ENCODE data around the gene MIX23.

The MIX23 gene

DNA sequence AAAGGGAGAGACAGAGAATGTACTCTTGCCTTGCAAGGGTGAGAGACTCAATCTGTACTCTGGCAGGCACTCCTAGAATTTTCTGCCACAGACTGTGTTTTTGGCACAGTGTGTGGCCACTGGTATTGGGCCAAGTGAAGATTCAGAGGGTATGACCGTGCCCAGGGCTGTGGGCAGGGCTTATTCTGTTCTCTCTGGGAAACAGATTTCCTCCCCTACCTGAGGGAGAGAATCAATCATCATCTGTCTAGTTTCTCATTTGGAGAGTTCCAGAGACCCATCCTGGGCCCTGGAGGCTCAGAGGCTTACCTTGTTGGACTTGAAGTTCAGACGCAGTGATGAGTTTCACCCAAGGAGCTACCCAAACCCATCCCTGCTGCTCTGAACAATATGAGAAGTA, 29.8 kb downstream of the MIX23 start:
- TF ChIP-seq POLR2A (IDR thresholded peaks at IDR 0.05; ENCODE audit: low read length), result no peak
- no peak for TF ChIP-seq GATA1 (IDR thresholded peaks at IDR 0.05; ENCODE audit: low read depth, low read length)
- DNase-seq, result no peak

DNA sequence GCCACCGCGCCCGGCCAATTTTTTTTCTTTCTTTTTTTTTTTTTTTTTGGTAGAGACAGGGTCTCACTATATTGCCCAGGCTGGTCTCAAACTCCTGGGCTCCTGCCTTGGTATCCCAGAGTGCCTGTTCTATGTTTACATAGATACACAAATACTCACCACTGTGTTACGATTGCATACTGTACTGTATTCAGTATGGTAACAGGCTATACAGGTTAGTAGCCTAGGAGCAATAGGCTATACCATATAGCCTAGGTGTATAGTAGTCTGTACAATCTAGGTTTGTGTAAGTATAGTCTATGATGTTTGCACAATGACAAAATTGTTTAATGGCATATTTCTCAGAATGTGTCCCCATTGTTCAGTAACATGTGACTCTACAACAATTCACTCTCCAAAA, 31.4 kb downstream of the MIX23 start:
- DNase-seq, result no peak
- no peak for TF ChIP-seq GATA1 (IDR thresholded peaks at IDR 0.05; ENCODE audit: low read depth, low read length)
- TF ChIP-seq POLR2A (IDR thresholded peaks at IDR 0.05; ENCODE audit: low read length), result no peak

DNA sequence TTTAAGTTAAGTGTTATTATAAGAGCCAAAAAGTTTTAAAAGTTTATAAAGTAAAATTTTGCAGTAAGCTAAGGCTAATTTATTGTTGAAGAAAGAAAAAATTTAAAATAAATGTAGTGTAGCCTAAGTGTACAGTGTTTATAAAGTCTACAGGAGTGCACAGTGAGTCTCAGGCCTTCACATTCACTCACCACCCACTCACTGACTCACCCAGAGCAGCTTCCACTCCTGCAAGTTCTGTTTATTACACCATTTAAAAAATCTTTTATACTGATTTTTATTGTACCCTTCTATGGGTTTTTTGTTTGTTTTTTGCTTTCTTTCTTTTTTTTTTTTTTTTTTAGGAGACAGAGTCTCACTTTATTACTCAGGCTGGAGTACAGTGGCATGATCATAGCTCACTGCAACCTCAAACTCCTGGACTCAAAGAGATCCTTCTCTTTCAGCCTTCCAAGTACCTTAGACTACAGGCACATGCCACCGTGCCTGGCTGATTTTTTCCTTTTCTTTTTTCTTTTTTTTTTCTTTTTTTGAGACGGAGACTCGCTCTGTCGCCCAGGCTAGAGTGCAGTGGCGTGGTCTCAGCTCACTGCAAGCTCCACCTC, 32.1 kb downstream of the MIX23 start:
- DNase-seq, result no peak

DNA sequence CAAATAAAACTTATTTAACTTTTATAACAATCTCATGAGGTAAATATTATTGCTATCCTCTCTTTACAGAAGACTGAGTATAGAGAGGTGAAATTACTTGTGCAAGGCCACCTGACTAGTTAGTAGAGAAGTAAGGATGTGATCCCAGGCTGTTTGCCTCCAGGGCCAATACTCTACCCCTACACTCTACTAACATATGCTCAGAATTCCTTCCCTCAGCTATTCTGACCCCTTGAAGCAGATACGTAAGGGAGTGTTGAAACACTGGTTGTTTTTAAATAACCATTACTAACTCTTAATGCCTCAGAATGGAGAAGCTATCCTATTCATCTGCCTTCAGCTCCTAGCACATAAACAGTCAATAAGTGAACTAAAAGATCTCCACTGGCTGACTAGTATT, 33.9 kb downstream of the MIX23 start:
- DNase-seq, result no peak
- TF ChIP-seq POLR2A (IDR thresholded peaks at IDR 0.05; ENCODE audit: low read length), result no peak
- no peak for TF ChIP-seq GATA1 (IDR thresholded peaks at IDR 0.05; ENCODE audit: low read depth, low read length)

More for the DNA sequence above, 32.1 kb downstream of the MIX23 start:
- TF ChIP-seq GATA1 (IDR thresholded peaks at IDR 0.05; ENCODE audit: low read depth, low read length), result no peak
- no peak for TF ChIP-seq POLR2A (IDR thresholded peaks at IDR 0.05; ENCODE audit: low read length)

DNA sequence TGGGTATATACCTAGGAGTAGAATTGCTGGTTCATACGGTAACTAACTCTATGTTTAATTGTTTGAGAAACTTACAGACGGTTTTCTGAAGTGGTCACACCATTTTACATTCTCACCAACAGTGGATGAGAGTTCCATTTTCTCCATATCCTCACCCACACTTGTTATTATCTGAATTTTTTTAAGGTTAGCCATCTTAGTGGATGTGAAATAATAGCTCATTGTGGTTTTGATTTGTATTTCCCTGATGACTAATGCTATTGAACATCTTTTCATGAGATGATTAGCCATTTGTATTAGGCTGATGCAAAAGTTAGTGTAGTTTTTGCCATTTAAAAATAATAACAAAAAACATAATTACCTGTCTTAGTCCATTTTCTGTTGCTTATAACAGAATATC, 39.4 kb downstream of the MIX23 start:
- no peak for DNase-seq

DNA sequence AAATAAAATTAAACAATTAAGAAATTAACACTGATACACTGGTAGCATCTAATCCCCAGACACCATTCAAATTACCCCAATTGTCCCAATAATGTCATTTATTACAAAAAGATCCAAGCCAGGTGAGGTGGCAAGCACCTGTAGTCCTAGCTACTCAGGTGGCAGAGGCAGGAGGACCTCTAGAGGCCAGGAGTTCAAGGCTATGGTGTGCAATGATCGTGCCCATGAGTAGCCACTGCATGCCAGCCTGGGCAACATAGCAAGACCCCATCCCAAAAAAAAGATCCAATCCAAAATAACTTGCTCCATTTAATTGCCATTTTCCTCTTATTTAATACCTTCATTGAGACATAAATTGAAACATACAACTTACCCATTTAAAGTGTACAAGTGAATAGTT, 40.2 kb downstream of the MIX23 start:
- DNase-seq, result no peak
- no peak for TF ChIP-seq POLR2A (IDR thresholded peaks at IDR 0.05; ENCODE audit: low read length)
- no peak for TF ChIP-seq GATA1 (IDR thresholded peaks at IDR 0.05; ENCODE audit: low read depth, low read length)

More for the DNA sequence above, 39.4 kb downstream of the MIX23 start:
- TF ChIP-seq GATA1 (IDR thresholded peaks at IDR 0.05; ENCODE audit: low read depth, low read length) (no peak), POLR2A (IDR thresholded peaks at IDR 0.05; ENCODE audit: low read length) (no peak)

DNA sequence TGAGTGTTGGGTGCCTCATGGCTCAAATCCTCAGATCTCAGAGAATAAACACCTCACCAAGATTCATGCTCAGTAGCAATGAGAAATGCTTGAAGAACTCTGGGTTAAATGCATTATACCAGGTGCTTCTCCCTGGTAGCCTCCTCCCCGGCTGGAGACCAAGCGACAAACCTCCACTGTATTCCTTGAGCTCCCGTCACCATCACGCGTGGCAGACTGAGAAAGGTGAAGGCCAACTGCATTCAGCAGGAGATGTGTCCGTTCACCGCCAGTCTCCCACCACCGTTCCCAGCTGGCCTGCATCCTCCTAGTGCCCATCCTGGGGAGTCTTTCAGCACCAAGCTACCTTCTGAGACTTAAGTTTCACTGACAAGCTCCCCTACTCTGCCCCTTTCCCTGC, 50.5 kb downstream of the MIX23 start:
- TF ChIP-seq POLR2A (IDR thresholded peaks at IDR 0.05; ENCODE audit: low read length) (no peak), GATA1 (IDR thresholded peaks at IDR 0.05; ENCODE audit: low read depth, low read length) (no peak)
- no peak for DNase-seq

DNA sequence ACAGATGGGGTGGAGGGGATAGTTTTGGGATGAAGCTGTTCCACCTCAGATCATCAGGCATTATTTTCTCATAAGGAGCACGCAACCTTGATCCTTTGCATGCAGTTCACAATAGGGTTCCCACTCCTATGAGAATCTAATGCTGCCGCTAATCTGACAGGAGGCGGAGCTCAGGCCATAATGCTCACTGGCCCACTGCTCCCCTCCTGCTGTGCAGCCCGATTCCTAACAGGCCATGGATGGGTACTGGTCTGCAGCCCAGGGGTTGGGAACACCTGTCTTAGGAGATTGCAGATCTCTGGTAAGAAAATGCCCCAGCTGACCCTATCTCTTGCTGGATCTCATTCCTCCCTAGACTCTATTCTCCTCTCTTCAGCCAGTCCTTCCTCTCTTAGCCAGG, 51.1 kb downstream of the MIX23 start:
- TF ChIP-seq POLR2A (IDR thresholded peaks at IDR 0.05; ENCODE audit: low read length), result no peak
- TF ChIP-seq GATA1 (IDR thresholded peaks at IDR 0.05; ENCODE audit: low read depth, low read length), result no peak

DNA sequence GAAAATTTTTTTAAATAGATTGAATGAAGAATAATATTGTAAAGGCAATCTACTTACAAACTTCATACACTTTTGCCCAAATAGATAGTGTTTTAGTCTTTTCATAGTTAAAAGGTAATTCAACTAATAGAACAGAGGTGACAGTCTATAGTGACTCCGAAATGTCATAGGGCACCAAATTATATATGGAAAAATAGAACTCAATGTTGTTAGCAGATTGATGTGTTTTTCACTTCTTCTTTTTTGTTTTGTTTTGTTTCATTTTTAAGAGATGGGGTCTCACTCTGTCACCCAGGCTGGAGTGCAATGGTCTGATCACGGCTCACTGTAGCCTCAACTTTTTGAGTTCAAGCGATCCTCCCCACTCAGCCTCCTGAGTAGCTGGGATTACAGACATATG, 57.3 kb downstream of the MIX23 start:
- DNase-seq, result no peak
- TF ChIP-seq POLR2A (IDR thresholded peaks at IDR 0.05; ENCODE audit: low read length), result no peak
- no peak for TF ChIP-seq GATA1 (IDR thresholded peaks at IDR 0.05; ENCODE audit: low read depth, low read length)

More for the DNA sequence above, 51.1 kb downstream of the MIX23 start:
- no peak for DNase-seq

DNA sequence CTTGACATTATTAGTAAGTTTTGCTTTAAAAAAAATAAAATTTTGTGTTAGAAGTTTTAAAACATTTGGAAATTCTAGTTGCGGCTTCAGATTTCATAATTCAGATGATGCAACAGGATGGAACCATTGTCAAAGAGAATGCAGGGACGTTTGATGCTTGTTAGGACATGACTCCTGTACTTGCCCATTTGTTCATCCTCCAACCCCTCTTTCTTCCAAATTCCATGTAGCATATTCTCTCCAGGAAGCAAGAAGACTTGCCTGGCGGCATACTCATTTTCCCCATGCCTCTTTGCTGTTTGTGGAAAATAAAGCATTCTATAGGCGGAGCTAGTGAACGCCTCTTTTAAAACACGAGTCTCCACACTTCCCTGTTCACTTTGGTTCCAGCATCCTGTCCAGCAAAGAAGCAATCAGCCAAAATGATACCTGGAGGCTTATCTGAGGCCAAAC, 58.1 kb downstream of the MIX23 start, which contains the start of gene CSTA:
TSS of gene CSTA (plus strand) at position 378 of the 453 bp plus-strand sequence. CDS start at position 423, 45 bp downstream.
- no peak for DNase-seq

DNA sequence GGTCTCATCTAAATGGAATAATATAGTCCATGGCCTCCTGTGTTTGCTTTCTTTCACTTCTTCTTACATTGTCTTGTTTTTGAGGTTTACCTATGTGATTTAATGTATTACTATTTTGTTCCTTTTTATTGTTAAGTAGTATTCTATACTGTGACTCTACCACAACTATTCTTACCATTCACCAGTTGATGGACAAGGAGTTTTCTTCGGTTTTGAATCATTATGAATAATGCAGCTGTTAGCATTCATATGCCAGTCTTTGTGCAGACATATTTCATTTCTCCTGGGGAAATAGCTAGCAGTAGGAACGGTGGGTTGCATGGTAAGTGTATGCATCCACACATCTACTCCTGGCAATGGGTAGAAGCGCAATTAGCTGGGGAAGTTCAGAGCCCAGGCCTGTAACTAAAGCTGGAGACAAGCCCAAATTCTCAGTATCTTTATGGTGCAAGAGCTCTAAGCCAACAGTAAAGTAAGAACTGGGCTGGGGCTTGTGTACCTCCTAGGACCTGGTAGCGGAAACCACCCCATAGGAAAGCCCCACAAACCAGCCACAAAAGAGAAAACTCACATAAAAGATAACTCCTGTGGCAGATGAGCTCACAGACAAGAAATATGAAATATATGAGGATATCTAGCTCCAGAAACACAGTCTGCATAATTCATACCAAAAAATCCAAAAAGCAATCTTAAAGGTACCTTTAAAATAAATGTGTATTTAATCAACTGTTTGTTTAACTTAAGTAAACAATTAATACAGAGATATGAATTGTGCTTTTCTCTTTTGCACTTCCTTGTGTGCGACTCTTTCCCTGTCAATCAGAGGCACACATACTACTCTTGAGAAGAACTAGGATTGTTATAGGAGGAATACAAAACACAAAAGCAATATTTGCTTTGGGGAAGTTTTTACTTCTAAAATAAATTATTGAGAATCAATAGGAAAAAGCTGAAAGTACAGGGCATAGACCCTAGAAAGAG, 60.6 kb downstream of the MIX23 start:
- no peak for TF ChIP-seq GATA1 (IDR thresholded peaks at IDR 0.05; ENCODE audit: low read depth, low read length)
- no peak for TF ChIP-seq POLR2A (IDR thresholded peaks at IDR 0.05; ENCODE audit: low read length)
- DNase-seq, result no peak

More for the DNA sequence above, 58.1 kb downstream of the MIX23 start, which contains the start of gene CSTA:
- TF ChIP-seq POLR2A (IDR thresholded peaks at IDR 0.05; ENCODE audit: low read length) (no peak), GATA1 (IDR thresholded peaks at IDR 0.05; ENCODE audit: low read depth, low read length) (no peak)

DNA sequence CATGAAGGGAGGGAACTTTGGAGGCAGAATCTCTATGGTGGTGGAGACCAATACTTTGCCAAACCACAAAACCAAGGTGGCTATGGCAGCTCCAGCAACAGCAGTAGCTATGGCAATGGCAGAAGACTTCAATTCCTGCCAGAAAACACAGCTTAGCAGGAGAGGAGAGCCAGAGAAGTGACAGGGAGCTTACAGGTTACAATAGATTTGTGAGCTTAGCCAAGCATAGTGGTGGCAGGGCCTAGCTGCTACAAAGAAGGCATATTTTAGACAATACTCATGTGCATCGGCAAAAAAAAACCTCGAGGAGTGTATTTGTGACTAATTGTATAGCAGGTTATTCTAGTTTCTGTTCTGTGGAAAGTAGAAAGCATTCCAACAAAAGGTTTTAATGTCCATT, 64.4 kb downstream of the MIX23 start:
- TF ChIP-seq POLR2A (IDR thresholded peaks at IDR 0.05; ENCODE audit: low read length) (no peak), GATA1 (IDR thresholded peaks at IDR 0.05; ENCODE audit: low read depth, low read length) (no peak)
- DNase-seq, result no peak

DNA sequence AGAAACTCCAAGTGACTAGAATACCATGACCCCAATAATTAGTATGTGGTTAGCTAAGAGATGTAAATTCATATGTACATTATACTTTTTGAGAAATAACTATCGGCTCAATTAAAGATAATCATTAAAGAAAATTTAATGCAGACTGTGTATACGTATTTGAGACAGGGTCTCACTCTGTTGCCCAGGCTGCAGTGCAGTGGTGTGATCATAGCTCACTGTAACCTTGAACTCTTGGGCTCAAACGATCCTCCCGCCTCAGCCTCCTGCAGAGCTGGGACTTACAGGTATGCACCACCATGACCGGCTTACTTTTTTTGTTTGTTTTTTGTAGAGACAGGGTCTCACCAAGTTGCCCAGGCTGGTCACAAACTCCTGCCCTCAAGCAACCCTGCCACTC, 66.7 kb downstream of the MIX23 start:
- TF ChIP-seq POLR2A (IDR thresholded peaks at IDR 0.05; ENCODE audit: low read length) (no peak), GATA1 (IDR thresholded peaks at IDR 0.05; ENCODE audit: low read depth, low read length) (no peak)
- DNase-seq, result no peak

DNA sequence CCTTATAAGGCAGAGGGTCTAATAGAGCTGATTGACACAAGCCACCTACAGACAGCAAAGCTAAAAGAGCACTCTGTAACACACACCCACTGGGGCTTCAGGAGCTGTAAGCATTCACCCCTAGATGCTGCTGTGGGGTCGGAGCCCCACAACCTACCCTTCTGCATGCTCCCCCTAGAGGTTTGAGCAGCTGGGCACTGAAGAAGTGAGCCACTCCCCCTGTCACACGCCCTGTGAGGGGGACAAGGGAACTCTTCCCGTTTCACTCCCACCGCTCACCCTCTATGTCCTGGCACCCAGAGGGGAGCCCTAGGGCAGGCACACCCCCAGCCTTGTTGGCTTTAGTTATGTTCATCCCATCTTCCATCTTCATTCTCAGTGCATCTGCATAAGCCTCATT, 67.4 kb downstream of the MIX23 start:
- no peak for DNase-seq
- TF ChIP-seq GATA1 (IDR thresholded peaks at IDR 0.05; ENCODE audit: low read depth, low read length) (no peak), POLR2A (IDR thresholded peaks at IDR 0.05; ENCODE audit: low read length) (no peak)
